Gastrocnemius medialis (tissue), 4 donors: ENCODE data around the gene CREB1. TPM values are rescaled to one million over a fixed set of nuclear protein-coding genes. Genes with fewer than 3 reads are reported as not detected.

Experiments
- ATAC-seq, 2 donors: fragments of 150-250 bp; one replicate each; pipeline ENCODE4 v1.9.1; 2016
- DNase-seq, 2 donors: peaks; one replicate each; pipeline ENCODE4 v3.0.0-alpha.2; 2019
- H3K27ac ChIP-seq, 4 donors: fragments of 200-600 bp; sonication (generic); 1 replicate in 1 of 4; 2 replicates in 3 of 4; pipeline ENCODE4 v1.5.1; 2016 to 2018; ENCODE audit warnings: mild to moderate bottlenecking in 2 of 4, moderate library complexity in 1 of 4
- H3K27me3 ChIP-seq, 3 donors: fragments of 200-600 bp; sonication (generic) in 2 of 3; 1 replicate in 1 of 3; 2 replicates in 2 of 3; pipeline versions ENCODE4 v1.5.1 to v1.6.0; 2016 to 2019; ENCODE audit warnings: mild to moderate bottlenecking in 1 of 3, moderate library complexity in 1 of 3
- H3K36me3 ChIP-seq, 2 donors: fragments of 200-600 bp; sonication (generic) in 1 of 2; one replicate each; pipeline ENCODE4 v1.5.1; 2017 to 2018
- H3K4me1 ChIP-seq, 2 donors: fragments of 200-600 bp; sonication (generic) in 1 of 2; one replicate each; pipeline ENCODE4 v1.5.1; 2016 to 2017; ENCODE audit warnings: mild to moderate bottlenecking in 2 of 2
- H3K4me3 ChIP-seq, 4 donors: fragments of 200-600 bp; sonication (generic) in 3 of 4; 1 replicate in 1 of 4; 2 replicates in 3 of 4; pipeline ENCODE4 v1.5.1; 2016 to 2019; ENCODE audit warnings: mild to moderate bottlenecking in 2 of 4
- H3K9me3 ChIP-seq, 3 donors: fragments of 200-600 bp; sonication (generic) in 2 of 3; 1 replicate in 1 of 3; 2 replicates in 2 of 3; pipeline ENCODE4 v1.5.1; 2016 to 2019
- CTCF ChIP-seq, 5 experiments: fragments of 450-650 bp in 3 of 5; fragments of 200-600 bp in 2 of 5; sonication (generic) in 2 of 5; IDR thresholded peaks in 4 of 5; conservative IDR thresholded peaks in 1 of 5; 1 replicate in 4 of 5; 2 replicates in 1 of 5; pipeline ENCODE4 v1.5.1; 2016 to 2019; ENCODE audit warnings: antibody characterized with exemption in 5 of 5, mild to moderate bottlenecking in 3 of 5, moderate library complexity in 3 of 5
- POLR2A ChIP-seq, 2 donors: fragments of 450-650 bp; IDR thresholded peaks; one replicate each; pipeline ENCODE4 v1.6.1; 2017; ENCODE audit warnings: antibody characterized with exemption in 2 of 2, mild to moderate bottlenecking in 2 of 2, moderate library complexity in 2 of 2
- in situ Hi-C, 4 donors: fragments of 200-750 bp; cut with MboI; loops; one replicate each; pipeline versions ENCODE4 v1.15.0 to v1.8.0; 2017; ENCODE audit warnings: low sequenced_read_pairs in 4 of 4
- intact Hi-C: fragments of 100-400 bp; cut with DNase I; formaldehyde crosslinking; loops from one replicate; pipeline ENCODE4 v1.15.1; 2023; ENCODE audit warnings: low total_unique reads
- total RNA-seq, 4 donors: library from RNA; depleted of rRNA; stranded (reverse); fragments of >200 nt; gene quantifications; one replicate each; pipeline versions ENCODE4 v1.1.0 to v1.2.3, GENCODE V29; 2016

Gene CREB1
- total RNA-seq, 4 donors from 2014 or later: 11.5 to 19.9 (median 19.8) TPM

GRCh38 chr2:207505728-207506127 is 24.0 kb upstream of the CREB1 start:
- H3K4me3 ChIP-seq: no peak overlapping the region
- H3K36me3 ChIP-seq: no peaks in the 10 kb centered on the region
- in situ Hi-C loops (no loop called here), intact Hi-C loops (no loop called here)
- ATAC-seq (no peak), DNase-seq (no peak)
- H3K27ac ChIP-seq: no peak overlapping the region
- H3K27me3 ChIP-seq: no peaks in the 10 kb centered on the region
- H3K9me3 ChIP-seq: no peaks in the 10 kb centered on the region
- TF ChIP-seq POLR2A (IDR thresholded peaks at IDR 0.05): no peak
- TF ChIP-seq CTCF (IDR thresholded peaks at IDR 0.05 in 4 of 5, conservative IDR thresholded peaks at IDR 0.05 in 1 of 5): no peak
- no peaks in the 10 kb centered on the region for H3K4me1 ChIP-seq

GRCh38 chr2:207506426-207506825 is 23.3 kb upstream of the CREB1 start:
- Histone ChIP-seq H3K36me3 (no peaks in the 10 kb centered on the region), H3K27me3 (no peaks in the 10 kb centered on the region), H3K4me1 (no peaks in the 10 kb centered on the region), H3K27ac (no peak overlapping the region), H3K9me3 (no peaks in the 10 kb centered on the region), H3K4me3 (no peak overlapping the region)
- in situ Hi-C loops: no loop called here
- intact Hi-C loops: no loop called here
- TF ChIP-seq POLR2A (IDR thresholded peaks at IDR 0.05) (no peak), CTCF (IDR thresholded peaks at IDR 0.05 in 4 of 5, conservative IDR thresholded peaks at IDR 0.05 in 1 of 5) (no peak)
- DNase-seq (no peak), ATAC-seq (no peak)

GRCh38 chr2:207510148-207510547 is 19.6 kb upstream of the CREB1 start:
- Histone ChIP-seq H3K27ac (no peak overlapping the region), H3K27me3 (no peaks in the 10 kb centered on the region), H3K4me1 (no peaks in the 10 kb centered on the region), H3K9me3 (no peaks in the 10 kb centered on the region), H3K36me3 (no peaks in the 10 kb centered on the region), H3K4me3 (no peak overlapping the region)
- ATAC-seq: no peak
- in situ Hi-C loops (no loop called here), intact Hi-C loops (no loop called here)
- DNase-seq: no peak
- TF ChIP-seq CTCF (IDR thresholded peaks at IDR 0.05 in 4 of 5, conservative IDR thresholded peaks at IDR 0.05 in 1 of 5) (no peak), POLR2A (IDR thresholded peaks at IDR 0.05) (no peak)

GRCh38 chr2:207511851-207512250 is 17.9 kb upstream of the CREB1 start:
- in situ Hi-C loops (no loop called here), intact Hi-C loops (no loop called here)

More at GRCh38 chr2:207511851-207512250, 17.9 kb upstream of the CREB1 start:
- Histone ChIP-seq H3K27me3 (no peaks in the 10 kb centered on the region), H3K4me3 (no peak overlapping the region), H3K36me3 (no peaks in the 10 kb centered on the region), H3K4me1 (no peaks in the 10 kb centered on the region), H3K27ac (no peak overlapping the region), H3K9me3 (no peaks in the 10 kb centered on the region)
- no peak for TF ChIP-seq CTCF (IDR thresholded peaks at IDR 0.05 in 4 of 5, conservative IDR thresholded peaks at IDR 0.05 in 1 of 5)
- no peak for TF ChIP-seq POLR2A (IDR thresholded peaks at IDR 0.05)
- DNase-seq (no peak), ATAC-seq (no peak)
